Trophoblast cell (in vitro differentiated cells and primary cell): ENCODE measurements around the gene FRMD5.

Experiments
- DNase-seq, 2 donors: peaks; one replicate each; pipeline ENCODE4 v3.0.0-alpha.2; 2016
- H2AFZ ChIP-seq: 2 replicates; pipeline ENCODE4 v1.6.1; 2013; ENCODE audit warnings: low read length, moderate library complexity, mild to moderate bottlenecking; ENCODE audit not compliant: insufficient read depth, poor library complexity
- H2AK5ac ChIP-seq: 2 replicates; pipeline ENCODE4 v1.6.1; 2013; ENCODE audit warnings: mild to moderate bottlenecking, low read length
- H2BK120ac ChIP-seq: 2 replicates; pipeline ENCODE4 v1.6.1; 2013; ENCODE audit warnings: low read length, mild to moderate bottlenecking, moderate library complexity; ENCODE audit not compliant: insufficient read depth, poor library complexity
- H2BK12ac ChIP-seq: 2 replicates; pipeline ENCODE4 v1.6.1; 2013; ENCODE audit warnings: mild to moderate bottlenecking, low read length, moderate library complexity
- H2BK5ac ChIP-seq: 2 replicates; pipeline ENCODE4 v1.6.1; 2013; ENCODE audit warnings: low read length, low read depth, moderate library complexity, mild to moderate bottlenecking; ENCODE audit not compliant: poor library complexity
- H3K14ac ChIP-seq: 2 replicates; pipeline ENCODE4 v1.6.1; 2013; ENCODE audit warnings: mild to moderate bottlenecking, low read length
- H3K18ac ChIP-seq: 2 replicates; pipeline ENCODE4 v1.6.1; 2013; ENCODE audit warnings: mild to moderate bottlenecking, low read length
- H3K23ac ChIP-seq: 2 replicates; pipeline ENCODE4 v1.6.1; 2013; ENCODE audit warnings: low read length
- H3K27ac ChIP-seq: 2 replicates; pipeline ENCODE4 v1.5.1; 2013; ENCODE audit warnings: low read depth, mild to moderate bottlenecking, inconsistent platforms, low read length, moderate library complexity
- H3K27me3 ChIP-seq: 2 replicates; pipeline ENCODE4 v1.6.1; 2013; ENCODE audit warnings: inconsistent platforms, mild to moderate bottlenecking, low read length, moderate library complexity; ENCODE audit not compliant: insufficient read depth
- H3K36me3 ChIP-seq, 2 experiments: 1 replicate in 1 of 2; 2 replicates in 1 of 2; pipeline ENCODE4 v1.6.1; 2013; ENCODE audit warnings: low read length in 2 of 2, mild to moderate bottlenecking in 2 of 2, moderate library complexity in 1 of 2; ENCODE audit not compliant: insufficient read depth in 2 of 2, control insufficient read depth in 1 of 2
- H3K4ac ChIP-seq: 2 replicates; pipeline ENCODE4 v1.6.1; 2013; ENCODE audit warnings: low read depth, mild to moderate bottlenecking, low read length, moderate library complexity
- H3K4me1 ChIP-seq, 2 experiments: 1 replicate in 1 of 2; 2 replicates in 1 of 2; pipeline ENCODE4 v1.6.1; 2013; ENCODE audit warnings: low read length in 2 of 2, mild to moderate bottlenecking in 2 of 2, moderate library complexity in 1 of 2; ENCODE audit not compliant: insufficient read depth in 2 of 2, control insufficient read depth in 1 of 2
- H3K4me2 ChIP-seq: 2 replicates; pipeline ENCODE4 v1.6.1; 2013; ENCODE audit warnings: inconsistent platforms, mild to moderate bottlenecking, low read length, moderate library complexity
- H3K4me3 ChIP-seq: 2 replicates; pipeline ENCODE4 v1.5.1; 2013; ENCODE audit warnings: mild to moderate bottlenecking, low read depth, low read length, inconsistent platforms
- H3K79me1 ChIP-seq: one replicate; pipeline ENCODE4 v1.6.1; 2013; ENCODE audit warnings: low read length
- H3K79me2 ChIP-seq: 2 replicates; pipeline ENCODE4 v1.6.1; 2013; ENCODE audit warnings: low read length, mild to moderate bottlenecking; ENCODE audit not compliant: control insufficient read depth, insufficient read depth, poor library complexity
- H3K9ac ChIP-seq: 2 replicates; pipeline ENCODE4 v1.6.1; 2013; ENCODE audit warnings: mild to moderate bottlenecking, low read length
- H3K9me3 ChIP-seq: 2 replicates; pipeline ENCODE4 v1.6.1; 2013; ENCODE audit warnings: low read depth, mild to moderate bottlenecking, control low read depth, inconsistent platforms, low read length; ENCODE audit not compliant: insufficient read depth
- H4K12ac ChIP-seq: 2 replicates; pipeline ENCODE4 v1.6.1; 2013; ENCODE audit warnings: low read depth, mild to moderate bottlenecking, low read length, moderate library complexity
- H4K8ac ChIP-seq: 2 replicates; pipeline ENCODE4 v1.6.1; 2013; ENCODE audit warnings: low read depth, mild to moderate bottlenecking, low read length, moderate library complexity
- H4K91ac ChIP-seq: one replicate; pipeline ENCODE4 v1.6.1; 2013; ENCODE audit warnings: low read depth, mild to moderate bottlenecking, low read length, moderate library complexity
- WGBS: extraction: QIAGEN DNeasy Blood & Tissue Kit; methylation state at CpG from one replicate; pipeline ENCODE4 v1.1.7; 2013; ENCODE audit warnings: missing lambda C conversion rate; ENCODE audit not compliant: insufficient read length, insufficient coverage; ENCODE audit errors: extremely low coverage; 5-methylcytosine and 5-hydroxymethylcytosine counted together

FRMD5 gene

DNA sequence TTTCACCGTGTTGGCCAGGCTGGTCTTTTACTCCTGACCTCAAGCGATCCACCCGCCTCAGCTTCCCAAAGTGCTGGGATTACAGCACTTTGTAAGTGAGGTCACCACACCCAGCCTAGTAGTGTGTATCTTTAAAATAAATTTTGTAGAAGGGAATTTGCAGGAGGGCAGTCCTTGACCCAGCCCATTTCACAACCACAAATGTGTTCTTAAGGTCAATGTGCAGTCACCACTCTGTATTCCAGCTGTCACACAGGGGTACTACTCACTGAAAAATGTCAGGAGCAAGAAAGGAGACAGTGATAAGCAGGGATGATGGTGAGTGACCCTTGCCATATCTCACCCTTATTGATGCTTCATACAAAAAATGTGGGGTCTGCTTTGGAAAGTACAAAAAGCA is 98.5 kb downstream of the FRMD5 start:
- no peak overlapping the region for H2AFZ ChIP-seq
- no peak overlapping the region for H3K4me2 ChIP-seq
- H3K36me3 ChIP-seq, result no peaks in the 10 kb centered on the region
- no peak overlapping the region for H4K91ac ChIP-seq
- H4K8ac ChIP-seq, result no peak overlapping the region
- no peak overlapping the region for H2BK5ac ChIP-seq
- no peak overlapping the region for H2BK12ac ChIP-seq
- no peak overlapping the region for H3K27ac ChIP-seq
- no peak overlapping the region for H2BK120ac ChIP-seq
- H3K4me1 ChIP-seq, result no peaks in the 10 kb centered on the region
- H4K12ac ChIP-seq, result no peak overlapping the region
- no peak overlapping the region for H3K18ac ChIP-seq
- no peak overlapping the region for H2AK5ac ChIP-seq
- no peaks in the 10 kb centered on the region for H3K9me3 ChIP-seq
- H3K23ac ChIP-seq, result no peak overlapping the region
- peaks cover 1% of the 10 kb centered on the region for H3K79me1 ChIP-seq
- no peak overlapping the region for H3K4ac ChIP-seq
- H3K27me3 ChIP-seq, result no peaks in the 10 kb centered on the region
- no peak overlapping the region for H3K4me3 ChIP-seq
- WGBS, result no CpG with 5 or more reads among the region's 3 CpGs
- no peak overlapping the region for H3K14ac ChIP-seq
- H3K79me2 ChIP-seq, result no peaks in the 10 kb centered on the region
- no peak overlapping the region for H3K9ac ChIP-seq
- no peak for DNase-seq

DNA sequence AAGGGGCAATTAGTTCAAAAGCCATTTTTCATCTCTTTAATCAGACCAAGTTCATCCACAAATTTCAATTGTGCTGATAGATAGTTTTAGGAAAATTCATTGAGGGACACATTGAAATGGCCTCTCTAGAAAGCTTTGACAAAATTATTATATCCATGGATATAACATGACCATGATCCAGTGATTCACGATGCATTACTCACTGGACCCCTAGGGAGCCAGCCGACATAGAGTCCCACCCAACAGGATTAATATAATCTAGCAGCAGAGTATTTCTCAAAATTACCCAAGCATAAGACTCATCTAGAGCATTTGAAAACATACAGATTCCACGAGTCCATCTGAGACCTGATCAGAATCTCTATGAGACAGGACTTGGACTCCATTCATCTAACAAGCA is 100.3 kb downstream of the FRMD5 start:
- Histone ChIP-seq H3K14ac (no peak overlapping the region), H3K4me2 (no peak overlapping the region), H3K4me3 (no peak overlapping the region), H2AFZ (no peak overlapping the region), H3K18ac (no peak overlapping the region), H3K23ac (no peak overlapping the region), H3K36me3 (no peaks in the 10 kb centered on the region), H2BK120ac (no peak overlapping the region), H4K91ac (no peak overlapping the region), H3K4ac (no peak overlapping the region), H3K27me3 (no peaks in the 10 kb centered on the region), H4K12ac (no peak overlapping the region), H3K9me3 (no peaks in the 10 kb centered on the region), H3K4me1 (no peaks in the 10 kb centered on the region), H3K79me1 (peaks cover 1% of the 10 kb centered on the region), H3K9ac (no peak overlapping the region), H4K8ac (no peak overlapping the region), H3K79me2 (no peaks in the 10 kb centered on the region), H2BK12ac (no peak overlapping the region), H2BK5ac (no peak overlapping the region), H3K27ac (no peak overlapping the region), H2AK5ac (no peak overlapping the region)
- WGBS, result no CpG with 5 or more reads among the region's 3 CpGs
- no peak for DNase-seq

DNA sequence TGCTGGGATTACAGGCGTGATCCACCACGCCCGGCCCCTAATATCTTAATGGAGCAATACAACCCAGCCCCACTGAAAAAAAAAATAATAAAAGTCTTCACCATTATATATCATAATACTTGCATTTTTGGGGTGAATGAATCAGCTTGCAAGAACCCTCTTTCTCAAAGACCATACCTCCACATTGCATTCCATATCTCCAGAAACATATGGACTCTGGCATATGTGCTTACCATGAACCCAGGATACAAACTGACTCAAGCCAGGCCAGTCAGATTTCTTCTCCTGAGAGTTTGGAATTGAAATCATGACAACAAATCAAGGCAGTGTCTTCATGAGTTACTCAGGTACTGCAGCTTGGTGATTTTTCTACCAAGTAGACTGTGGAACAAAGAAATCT is 101.2 kb downstream of the FRMD5 start:
- H3K27me3 ChIP-seq, result no peaks in the 10 kb centered on the region
- H2BK120ac ChIP-seq, result no peak overlapping the region
- no peak overlapping the region for H3K4me3 ChIP-seq
- DNase-seq, result no peak
- no peaks in the 10 kb centered on the region for H3K9me3 ChIP-seq
- H4K91ac ChIP-seq, result no peak overlapping the region
- no peak overlapping the region for H4K12ac ChIP-seq
- no peak overlapping the region for H2AFZ ChIP-seq
- no peak overlapping the region for H4K8ac ChIP-seq
- peaks cover 1% of the 10 kb centered on the region for H3K79me1 ChIP-seq
- H3K23ac ChIP-seq, result no peak overlapping the region
- H3K4me1 ChIP-seq, result peaks cover 0 to 2% of the 10 kb centered on the region in 2 experiments
- WGBS, result no CpG with 5 or more reads among the region's 3 CpGs
- H3K4ac ChIP-seq, result no peak overlapping the region
- H3K14ac ChIP-seq, result no peak overlapping the region
- H3K18ac ChIP-seq, result no peak overlapping the region
- no peak overlapping the region for H3K9ac ChIP-seq
- no peak overlapping the region for H3K4me2 ChIP-seq
- no peak overlapping the region for H3K27ac ChIP-seq
- no peak overlapping the region for H2BK12ac ChIP-seq
- no peaks in the 10 kb centered on the region for H3K79me2 ChIP-seq
- H3K36me3 ChIP-seq, result no peaks in the 10 kb centered on the region
- peak overlapping the region; percentile 13 for H2BK5ac ChIP-seq
- no peak overlapping the region for H2AK5ac ChIP-seq

DNA sequence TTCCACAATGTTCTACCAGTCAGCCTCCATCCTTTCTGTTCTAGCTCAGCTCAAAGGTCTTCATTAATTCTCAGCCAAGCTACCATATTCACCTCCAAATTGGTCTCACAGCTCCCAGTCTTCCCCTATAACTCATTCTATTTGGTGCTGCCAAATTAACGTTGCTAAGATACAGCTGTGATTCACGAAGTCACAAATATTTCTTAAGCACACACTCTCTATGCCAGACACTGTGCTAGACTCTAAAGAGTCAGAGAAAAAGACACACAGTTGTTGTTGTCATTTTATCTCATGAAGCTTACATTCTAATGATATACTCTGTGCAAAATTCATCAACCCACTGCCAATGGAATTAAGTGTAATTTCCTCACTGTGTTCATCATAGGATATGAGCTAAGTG is 102.8 kb downstream of the FRMD5 start:
- no peak overlapping the region for H3K14ac ChIP-seq
- no peak overlapping the region for H4K12ac ChIP-seq
- no peak overlapping the region for H2BK120ac ChIP-seq
- H3K18ac ChIP-seq, result no peak overlapping the region
- H2BK12ac ChIP-seq, result no peak overlapping the region
- no peak overlapping the region for H4K91ac ChIP-seq
- no peak overlapping the region for H3K9ac ChIP-seq
- no peaks in the 10 kb centered on the region for H3K79me2 ChIP-seq
- no peaks in the 10 kb centered on the region for H3K9me3 ChIP-seq
- H3K27me3 ChIP-seq, result no peaks in the 10 kb centered on the region
- H3K36me3 ChIP-seq, result no peaks in the 10 kb centered on the region
- peaks cover 0 to 4% of the 10 kb centered on the region in 2 experiments for H3K4me1 ChIP-seq
- WGBS, result no CpG with 5 or more reads among the region's 2 CpGs
- no peak overlapping the region for H2BK5ac ChIP-seq
- H3K4me3 ChIP-seq, result no peak overlapping the region
- no peak overlapping the region for H3K27ac ChIP-seq
- H4K8ac ChIP-seq, result no peak overlapping the region
- H3K23ac ChIP-seq, result no peak overlapping the region
- H2AK5ac ChIP-seq, result no peak overlapping the region
- H3K79me1 ChIP-seq, result peaks cover 4% of the 10 kb centered on the region
- peak in 1 of 2 donors; percentile 24 for DNase-seq
- H3K4me2 ChIP-seq, result no peak overlapping the region
- H3K4ac ChIP-seq, result no peak overlapping the region
- H2AFZ ChIP-seq, result no peak overlapping the region
